Uterus (tissue), 2 donors: ENCODE results near the gene CMTM5.

Experiments
- POLR2A ChIP-seq, 2 donors: fragments of 450-650 bp; IDR thresholded peaks; one replicate each; pipeline ENCODE4 v1.6.1; 2016; ENCODE audit warnings: antibody characterized with exemption in 2 of 2, mild to moderate bottlenecking in 1 of 2, moderate library complexity in 1 of 2
- TF ChIP-seq, protein P1 (sequence below), 4 experiments: fragments of 200-600 bp in 2 of 4; fragments of 450-650 bp in 2 of 4; sonication (generic) in 2 of 4; IDR thresholded peaks; one replicate each; pipeline ENCODE4 v1.5.1; 2016 to 2019; ENCODE audit warnings: antibody characterized with exemption in 4 of 4, mild to moderate bottlenecking in 2 of 4, moderate library complexity in 1 of 4

- TF ChIP-seq, protein P1, sequence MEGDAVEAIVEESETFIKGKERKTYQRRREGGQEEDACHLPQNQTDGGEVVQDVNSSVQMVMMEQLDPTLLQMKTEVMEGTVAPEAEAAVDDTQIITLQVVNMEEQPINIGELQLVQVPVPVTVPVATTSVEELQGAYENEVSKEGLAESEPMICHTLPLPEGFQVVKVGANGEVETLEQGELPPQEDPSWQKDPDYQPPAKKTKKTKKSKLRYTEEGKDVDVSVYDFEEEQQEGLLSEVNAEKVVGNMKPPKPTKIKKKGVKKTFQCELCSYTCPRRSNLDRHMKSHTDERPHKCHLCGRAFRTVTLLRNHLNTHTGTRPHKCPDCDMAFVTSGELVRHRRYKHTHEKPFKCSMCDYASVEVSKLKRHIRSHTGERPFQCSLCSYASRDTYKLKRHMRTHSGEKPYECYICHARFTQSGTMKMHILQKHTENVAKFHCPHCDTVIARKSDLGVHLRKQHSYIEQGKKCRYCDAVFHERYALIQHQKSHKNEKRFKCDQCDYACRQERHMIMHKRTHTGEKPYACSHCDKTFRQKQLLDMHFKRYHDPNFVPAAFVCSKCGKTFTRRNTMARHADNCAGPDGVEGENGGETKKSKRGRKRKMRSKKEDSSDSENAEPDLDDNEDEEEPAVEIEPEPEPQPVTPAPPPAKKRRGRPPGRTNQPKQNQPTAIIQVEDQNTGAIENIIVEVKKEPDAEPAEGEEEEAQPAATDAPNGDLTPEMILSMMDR (IDR thresholded peaks at IDR 0.05): no peak
- TF ChIP-seq POLR2A (IDR thresholded peaks at IDR 0.05): no peak
Observed at GRCh38 chr14:23389396-23389795, 12.6 kb downstream of the CMTM5 start.
